Muscle of arm (tissue), 12 donors: Measurements from ENCODE around the gene ACSL6. TPM values are rescaled to one million over a fixed set of nuclear protein-coding genes. Genes with fewer than 3 reads are reported as not detected.
"Not testable (repeated sequence)": the region's sequence is repeated elsewhere in the genome, so short reads cannot be mapped to it uniquely, and the experiment has no call there.

Experiments used
- DNase-seq: peaks from one replicate; pipeline ENCODE4 v3.0.0-alpha.2; 2013
- polyA plus RNA-seq, 12 donors: library from polyadenylated mRNA; unstranded; fragments of 120-200 nt; gene quantifications; one replicate each; pipeline ENCODE4 v1.2.1, GENCODE V29; 2013; ENCODE audit not compliant: insufficient read length in 12 of 12

Gene ACSL6
- polyA plus RNA-seq, 12 donors = 0.28 to 1.9 (median 0.67) TPM; not detected in 2

DNA sequence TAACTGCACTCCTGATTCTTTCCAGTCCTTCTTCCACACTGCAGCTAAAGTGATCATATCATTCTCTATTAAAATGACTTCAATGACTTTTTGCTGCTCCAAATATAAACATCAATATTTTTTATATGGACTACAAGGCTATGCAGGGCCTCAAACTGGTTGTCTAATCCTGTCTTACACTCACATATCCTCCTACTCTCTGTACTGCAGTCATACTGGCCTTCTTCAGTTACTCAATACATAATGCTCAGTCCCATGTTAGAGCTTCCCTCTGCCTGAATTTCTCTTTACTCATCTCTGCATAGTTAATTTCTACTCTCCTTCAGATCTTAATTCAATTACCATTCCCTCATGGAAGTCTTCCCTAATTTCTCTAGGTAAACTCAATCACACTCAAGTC, 69.4 kb downstream of the ACSL6 start:
- DNase-seq = no peak

DNA sequence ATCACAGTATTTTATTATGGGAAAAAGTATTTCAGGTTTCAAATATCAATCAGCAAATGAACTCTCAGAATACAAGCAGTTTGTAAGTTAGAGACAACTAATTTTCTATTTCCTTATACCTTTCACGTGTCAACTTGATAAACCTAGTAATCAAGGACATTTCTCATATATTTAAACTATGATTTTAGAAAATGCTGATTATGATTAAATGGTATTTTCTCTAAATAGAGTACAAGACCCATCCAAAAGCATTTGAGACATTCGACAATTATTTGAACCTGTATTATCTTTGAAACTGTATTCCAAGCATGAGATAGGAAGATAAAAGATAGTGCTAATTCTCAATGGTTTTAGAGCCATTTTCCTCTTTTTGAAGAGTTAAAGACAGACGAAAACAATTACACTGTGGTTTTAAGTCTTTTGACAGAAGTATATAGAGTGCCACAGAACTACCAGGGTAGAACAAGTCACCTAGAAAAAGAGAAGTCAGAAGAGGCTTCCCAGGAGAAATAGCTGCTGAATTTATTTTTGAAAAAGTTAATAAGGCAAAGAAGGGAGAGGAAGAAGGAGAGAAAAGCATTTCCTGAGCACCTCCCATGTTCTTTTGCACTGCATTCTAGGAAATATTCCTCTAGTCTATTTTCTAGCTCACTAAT, 71.6 kb downstream of the ACSL6 start:
- DNase-seq = no peak

DNA sequence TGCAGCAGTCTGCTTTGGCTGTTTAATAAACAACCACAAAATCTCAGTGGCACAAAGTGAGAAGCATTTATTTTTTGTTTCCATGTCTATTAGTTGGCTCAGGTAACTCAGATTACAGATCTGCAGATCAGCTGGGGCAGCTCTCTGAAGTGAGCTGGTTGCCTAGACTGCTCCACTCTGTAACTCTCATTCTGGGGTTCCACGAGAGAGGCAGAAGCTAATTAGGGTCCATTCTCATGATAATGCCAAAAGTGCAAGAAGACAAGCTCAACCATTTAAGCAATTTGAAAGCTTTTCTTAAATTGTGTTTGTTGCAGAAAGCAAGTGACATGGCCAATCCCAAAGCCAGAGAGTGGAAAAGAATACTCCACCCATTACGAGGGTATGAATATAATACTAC, 79.2 kb downstream of the ACSL6 start:
- no peak for DNase-seq

DNA sequence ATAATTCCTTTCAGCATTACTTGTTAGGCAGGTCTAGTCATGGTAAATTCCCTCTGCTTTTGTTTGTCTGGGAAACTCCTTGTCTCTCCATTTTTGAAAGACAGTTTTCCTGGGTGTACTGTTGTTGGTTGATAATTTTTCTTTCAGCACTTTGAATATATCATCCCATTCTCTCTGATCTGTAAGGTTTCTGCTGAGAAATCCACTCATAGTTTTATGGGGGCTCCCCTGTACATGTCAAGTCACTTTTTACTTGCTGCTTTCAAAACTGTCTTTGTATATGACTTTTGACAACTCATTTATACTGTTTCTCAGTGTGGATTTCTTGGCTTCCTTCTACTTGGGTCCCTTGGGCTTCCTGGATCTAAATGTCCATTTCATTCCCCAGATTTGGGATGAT, 82.5 kb downstream of the ACSL6 start:
- no peak for DNase-seq

DNA sequence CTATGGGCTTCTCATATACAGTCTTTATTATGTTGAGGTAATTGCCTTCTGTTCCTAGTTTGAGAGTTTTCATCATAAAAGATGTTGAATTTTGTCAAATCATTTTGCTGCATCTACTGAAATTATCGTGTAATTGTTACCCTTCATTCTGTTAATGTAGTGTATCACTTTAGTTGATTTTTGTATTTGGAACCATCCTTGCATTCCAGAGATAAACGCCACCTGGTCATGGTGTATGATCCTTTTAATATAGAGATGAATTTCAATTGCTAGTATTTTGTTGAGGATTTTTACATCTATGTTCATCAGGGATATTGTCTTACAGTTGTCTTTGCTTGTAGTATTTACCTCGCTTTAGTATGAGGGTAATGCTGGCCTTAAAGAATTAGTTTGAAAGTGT, 85.3 kb downstream of the ACSL6 start:
- DNase-seq = no peak

DNA sequence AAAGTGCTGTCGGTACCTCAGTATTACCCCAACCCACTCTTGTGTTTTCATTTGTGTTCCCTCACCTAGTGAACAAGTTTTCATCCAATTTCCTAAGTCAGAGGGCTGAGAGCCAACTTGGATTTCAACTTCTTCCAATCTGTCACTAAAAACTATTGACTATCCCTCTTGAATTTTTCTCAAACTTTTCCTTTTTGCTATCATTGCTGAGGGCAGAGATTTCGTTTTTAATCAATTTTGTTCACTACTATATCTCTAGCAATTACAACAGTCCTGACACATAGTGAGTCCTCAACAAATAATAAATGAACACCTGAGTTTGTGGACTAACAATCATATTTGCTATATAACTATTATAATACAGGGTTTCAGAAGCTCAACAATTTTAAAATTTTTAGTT, 95.0 kb downstream of the ACSL6 start:
- DNase-seq = no peak

DNA sequence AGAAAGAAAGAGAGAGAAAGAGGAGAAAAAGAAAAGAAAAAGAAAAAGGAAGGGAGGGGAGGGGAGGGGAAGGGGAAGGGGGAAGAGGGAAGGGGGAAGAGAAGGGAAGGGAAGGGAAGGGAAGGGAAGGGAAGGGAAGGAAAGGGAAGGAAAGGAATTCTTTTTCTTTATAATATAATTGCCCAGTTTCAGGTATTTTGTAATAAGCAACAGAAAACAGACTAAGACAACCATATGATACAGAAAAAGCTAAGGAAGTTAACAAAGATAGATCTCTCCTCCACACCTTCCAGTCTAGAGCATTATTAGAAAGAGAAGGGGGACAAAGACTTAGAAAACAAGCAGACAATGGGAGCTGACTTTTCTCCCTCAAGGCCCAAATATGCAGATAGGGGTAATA, 97.0 kb downstream of the ACSL6 start:
- no peak for DNase-seq

DNA sequence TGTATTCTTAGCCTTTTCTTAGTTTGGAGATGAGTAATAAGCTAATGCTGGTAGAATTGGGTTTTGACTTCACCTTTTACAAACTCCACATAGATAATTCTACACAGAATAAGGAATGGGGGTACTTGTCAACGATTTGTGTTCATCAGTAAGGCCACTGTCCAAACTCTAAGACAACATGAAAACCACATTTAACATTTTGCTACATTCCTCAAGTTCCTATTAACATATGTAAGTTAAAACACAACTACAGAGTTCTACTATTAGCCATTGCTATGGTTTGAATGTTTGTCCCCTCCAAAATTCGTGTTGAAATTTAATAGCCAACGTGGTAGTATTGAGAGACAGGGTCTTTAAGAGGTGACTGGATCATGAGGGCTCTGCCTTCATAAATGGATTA, 97.9 kb downstream of the ACSL6 start:
- no peak for DNase-seq

DNA sequence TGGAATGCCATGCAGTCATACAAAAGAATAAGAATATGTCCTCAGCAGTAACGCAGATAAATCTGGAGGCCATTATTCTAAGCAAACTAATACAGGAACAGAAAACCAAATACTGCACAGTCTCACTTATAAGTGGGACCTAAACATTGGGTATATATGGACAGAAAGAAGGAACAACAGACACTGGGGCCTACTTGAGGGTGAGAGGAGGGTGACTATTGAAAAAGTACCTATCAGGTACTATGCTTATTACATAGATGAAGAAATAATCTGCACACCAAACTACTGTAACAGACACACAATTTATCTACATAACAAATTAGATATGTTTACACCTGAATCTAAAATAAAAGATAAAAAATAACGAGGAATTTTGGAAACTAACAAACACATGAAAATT, 104.8 kb downstream of the ACSL6 start:
- no peak for DNase-seq

DNA sequence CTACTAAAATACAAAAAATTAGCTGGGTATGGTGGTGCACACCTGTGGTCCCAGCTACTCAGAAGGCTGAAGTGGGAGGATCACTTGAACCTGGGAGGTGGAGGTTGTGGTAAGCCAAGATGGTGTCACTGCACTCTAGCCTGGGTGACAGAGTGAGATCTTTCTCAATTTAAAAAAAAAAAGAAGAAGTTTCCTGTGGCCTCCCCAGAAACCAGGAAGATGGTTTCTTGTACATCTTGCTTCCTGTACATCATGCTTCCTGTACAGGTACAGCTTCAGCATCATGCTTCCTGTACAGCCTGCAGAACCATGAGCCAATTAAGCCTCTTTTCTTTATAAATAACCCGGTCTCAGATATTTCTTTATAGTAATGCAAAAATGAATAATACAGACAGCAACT, 109.2 kb downstream of the ACSL6 start:
- not testable (repeated sequence) for DNase-seq

Other genes starting within 250 kb of the ACSL6 start
- gene FNIP1, start 214.6 kb downstream of the ACSL6 start, polyA plus RNA-seq = 10 to 100 TPM in 11 of 12 donors, not detected in 1; 11.2 to 18.8 (median 14.7) TPM
- gene MEIKIN, start 66.0 kb downstream of the ACSL6 start, polyA plus RNA-seq = under 1 TPM in 2 of 12 donors, not detected in 10; 0.50 to 0.65 TPM
- gene IL3, start 49.0 kb upstream of the ACSL6 start, polyA plus RNA-seq = not detected
- gene CSF2, start 62.1 kb upstream of the ACSL6 start, polyA plus RNA-seq = not detected
- 10 to 100 TPM in 11 of 12 donors, not detected in 1; 31.0 to 87.0 (median 60.9) TPM for gene P4HA2, start 216.2 kb upstream of the ACSL6 start, polyA plus RNA-seq
- 100 to 1,000 TPM in 1 of 12 donors, 10 to 100 TPM in 10, not detected in 1; 41.6 to 104 (median 47.7) TPM for gene PDLIM4, start 246.0 kb upstream of the ACSL6 start, polyA plus RNA-seq